ENCODE measurements around the gene PHACTR3.

GRCh38 chr20:59813126-59813947 lies 209.0 kb downstream of the PHACTR3 start:
- TF ChIP-seq, protein P1, sequence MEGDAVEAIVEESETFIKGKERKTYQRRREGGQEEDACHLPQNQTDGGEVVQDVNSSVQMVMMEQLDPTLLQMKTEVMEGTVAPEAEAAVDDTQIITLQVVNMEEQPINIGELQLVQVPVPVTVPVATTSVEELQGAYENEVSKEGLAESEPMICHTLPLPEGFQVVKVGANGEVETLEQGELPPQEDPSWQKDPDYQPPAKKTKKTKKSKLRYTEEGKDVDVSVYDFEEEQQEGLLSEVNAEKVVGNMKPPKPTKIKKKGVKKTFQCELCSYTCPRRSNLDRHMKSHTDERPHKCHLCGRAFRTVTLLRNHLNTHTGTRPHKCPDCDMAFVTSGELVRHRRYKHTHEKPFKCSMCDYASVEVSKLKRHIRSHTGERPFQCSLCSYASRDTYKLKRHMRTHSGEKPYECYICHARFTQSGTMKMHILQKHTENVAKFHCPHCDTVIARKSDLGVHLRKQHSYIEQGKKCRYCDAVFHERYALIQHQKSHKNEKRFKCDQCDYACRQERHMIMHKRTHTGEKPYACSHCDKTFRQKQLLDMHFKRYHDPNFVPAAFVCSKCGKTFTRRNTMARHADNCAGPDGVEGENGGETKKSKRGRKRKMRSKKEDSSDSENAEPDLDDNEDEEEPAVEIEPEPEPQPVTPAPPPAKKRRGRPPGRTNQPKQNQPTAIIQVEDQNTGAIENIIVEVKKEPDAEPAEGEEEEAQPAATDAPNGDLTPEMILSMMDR (IDR thresholded peaks at IDR 0.05) = no peak
- TF ChIP-seq POLR2A (IDR thresholded peaks at IDR 0.05) = no peak

All from right lobe of liver (tissue), 4 donors.